RCC 7860 (cell line): ENCODE measurements around the gene NAA15.
"Not testable (repeated sequence)": the region's sequence is repeated elsewhere in the genome, so short reads cannot be mapped to it uniquely, and the experiment has no call there.

ENCODE experiments used
- DNase-seq: peaks from one replicate; pipeline ENCODE4 v3.0.0-alpha.2; 2015; ENCODE audit warnings: low spot score
- FAIRE-seq: peaks from 2 replicates; lab custom pipeline; 2012; peaks lifted over from hg19 to GRCh38; lab: Jason Lieb, UNC

NAA15 gene

GRCh38 chr4:139443661-139444060 is 142.4 kb downstream of the NAA15 start:
- FAIRE-seq (no peak), DNase-seq (no peak)

- not testable (repeated sequence) for FAIRE-seq, DNase-seq
Measured at GRCh38 chr4:139444881-139445280, 143.6 kb downstream of the NAA15 start.

- DNase-seq, FAIRE-seq: not testable (repeated sequence)
Measured at GRCh38 chr4:139447078-139447477, 145.8 kb downstream of the NAA15 start.

GRCh38 chr4:139450586-139450985 is 149.3 kb downstream of the NAA15 start:
- DNase-seq (no peak), FAIRE-seq (no peak)

DNA sequence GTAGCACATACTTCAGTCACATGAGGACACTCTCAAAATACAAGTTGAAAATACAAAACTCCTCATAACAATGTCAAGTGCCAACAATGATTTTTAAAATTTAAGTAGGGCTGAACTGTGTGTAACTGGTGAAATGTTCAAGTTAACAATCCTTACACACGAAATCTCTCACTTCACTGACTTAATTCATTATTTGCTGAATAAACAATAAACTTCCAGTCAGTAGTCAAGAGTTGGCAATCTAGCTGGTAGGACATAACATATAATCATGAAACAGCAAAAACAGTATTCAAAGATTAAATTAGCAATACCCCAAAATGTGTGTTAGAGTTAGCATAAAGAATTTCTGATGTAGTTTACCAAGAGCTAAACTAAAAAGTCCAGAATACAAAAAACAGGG is 150.7 kb downstream of the NAA15 start:
- FAIRE-seq (no peak), DNase-seq (no peak)

DNA sequence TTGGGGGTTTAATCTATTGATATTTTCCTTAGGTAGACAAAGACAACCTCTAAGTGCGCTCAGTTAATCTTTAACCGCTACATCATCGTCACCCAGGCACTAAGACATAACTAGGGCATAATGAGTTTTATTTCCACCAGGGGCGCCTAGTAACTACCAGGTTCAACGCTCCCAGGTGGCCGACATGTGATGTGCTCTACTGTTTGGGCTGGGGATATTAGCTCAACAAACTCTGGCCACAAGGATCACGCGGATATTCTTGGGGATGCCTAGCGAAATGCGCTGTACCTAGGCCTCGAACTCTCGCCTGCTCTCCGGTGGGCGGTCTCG is 151.7 kb downstream of the NAA15 start:
- peak; percentile 80 for DNase-seq
- FAIRE-seq = peak; percentile 34

- FAIRE-seq (peak; percentile 28), DNase-seq (peak; percentile 90)
Measured at GRCh38 chr4:139453371-139454110, 152.2 kb downstream of the NAA15 start.

DNA sequence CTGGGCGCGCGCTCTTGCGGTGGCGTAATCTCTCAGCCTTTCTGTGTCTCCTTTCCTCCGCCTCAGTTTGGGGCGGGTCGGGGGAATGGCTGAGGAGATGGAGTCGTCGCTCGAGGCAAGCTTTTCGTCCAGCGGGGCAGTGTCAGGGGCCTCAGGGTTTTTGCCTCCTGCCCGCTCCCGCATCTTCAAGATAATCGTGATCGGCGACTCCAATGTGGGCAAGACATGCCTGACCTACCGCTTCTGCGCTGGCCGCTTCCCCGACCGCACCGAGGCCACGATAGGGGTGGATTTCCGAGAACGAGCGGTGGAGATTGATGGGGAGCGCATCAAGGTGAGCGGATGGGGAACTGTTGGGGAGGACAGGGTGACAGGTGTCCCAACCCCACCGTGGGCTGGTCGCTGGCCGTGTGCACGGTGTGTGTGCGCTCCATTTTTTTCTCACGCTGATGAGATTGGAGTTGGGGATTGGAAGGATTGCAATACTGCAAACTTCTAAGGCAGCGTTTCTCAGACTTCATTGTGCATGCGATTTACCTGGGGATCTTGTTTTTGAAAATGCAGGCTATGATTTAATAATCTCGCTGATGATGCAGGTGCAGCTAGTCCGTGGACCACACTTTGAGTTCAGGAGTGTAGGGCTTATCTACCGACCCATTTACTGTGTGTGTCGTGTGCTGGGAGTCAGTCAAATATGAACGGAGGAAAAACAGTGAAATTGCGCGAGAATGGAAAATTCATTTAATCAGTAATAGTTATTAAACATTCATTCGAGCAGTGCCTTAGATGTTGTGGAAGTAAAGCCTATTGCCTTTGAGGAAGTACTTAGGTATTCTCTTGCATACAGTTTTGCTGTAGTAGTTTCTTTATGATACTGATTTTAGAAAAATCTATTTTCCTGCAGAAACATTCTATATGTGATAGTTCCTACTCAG is 153.1 kb downstream of the NAA15 start, which contains the start of gene RAB33B:
TSS of gene RAB33B (plus strand) at position 11 of the 935 bp plus-strand sequence. CDS start at position 86, 75 bp downstream.
- DNase-seq (no peak), FAIRE-seq (no peak)

DNA sequence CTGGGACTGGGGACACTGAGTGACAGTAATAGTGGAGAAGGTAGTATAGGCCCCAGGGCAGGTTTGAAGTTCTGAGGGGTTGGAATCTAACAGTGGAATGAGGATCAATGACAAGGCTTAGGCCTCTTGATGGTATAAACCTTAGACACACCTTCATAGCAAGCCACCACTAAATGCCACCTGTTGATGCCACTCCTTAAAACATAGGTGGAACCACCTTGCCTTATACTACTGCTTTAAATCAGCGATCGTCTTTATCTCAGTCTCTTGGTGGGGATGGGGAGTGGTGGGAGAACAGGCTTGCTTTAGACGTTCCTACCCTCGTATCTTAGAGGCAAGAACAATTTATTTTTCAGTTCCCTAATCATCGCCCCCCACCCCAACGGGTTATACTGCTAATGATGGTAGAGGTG is 153.8 kb downstream of the NAA15 start:
- no peak for DNase-seq

GRCh38 chr4:139457318-139457717 is 156.0 kb downstream of the NAA15 start:
- FAIRE-seq (peak; percentile 37), DNase-seq (no peak)

More for the DNA sequence above, 153.8 kb downstream of the NAA15 start:
- no peak for FAIRE-seq

- FAIRE-seq = no peak
- no peak for DNase-seq
Measured at GRCh38 chr4:139458543-139458942, 157.2 kb downstream of the NAA15 start.

DNA sequence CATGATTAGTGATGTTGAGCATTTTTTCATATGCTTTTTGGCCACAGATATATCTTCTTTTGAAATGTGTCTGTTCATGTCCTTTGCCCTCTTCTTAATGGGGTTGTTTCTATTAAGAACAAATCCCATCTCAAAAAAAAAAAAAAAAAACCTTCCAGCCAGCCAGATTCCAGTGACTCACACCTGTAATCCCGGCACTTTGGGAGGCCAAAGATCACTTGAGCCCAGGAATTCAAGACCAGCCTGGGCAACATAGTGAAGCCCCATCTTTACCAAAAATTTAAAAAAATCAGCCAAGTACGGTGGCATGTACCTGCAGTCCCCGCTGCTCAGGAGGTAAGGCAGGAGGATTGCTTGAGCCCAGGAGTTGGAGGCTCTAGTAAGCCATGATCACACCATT is 157.7 kb downstream of the NAA15 start:
- no peak for FAIRE-seq
- no peak for DNase-seq

DNA sequence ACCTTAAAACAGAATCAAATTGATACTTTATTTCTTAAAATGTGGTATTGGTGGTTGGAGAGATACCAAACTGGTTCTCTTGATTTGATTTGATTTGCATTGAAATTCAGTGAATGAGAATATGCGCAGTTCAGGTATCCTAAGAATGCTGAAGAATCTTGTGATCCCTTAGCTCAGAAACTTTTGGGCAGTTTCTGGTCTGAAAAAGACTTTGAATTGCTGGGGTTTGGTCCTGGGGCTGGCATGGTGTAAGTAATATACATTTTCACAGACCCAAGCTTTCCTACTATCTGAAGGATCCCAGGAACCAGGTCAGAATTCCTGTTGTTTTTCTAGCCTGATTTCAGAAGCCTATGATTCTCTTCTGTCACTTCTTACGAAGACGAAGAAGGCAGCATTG is 159.3 kb downstream of the NAA15 start:
- DNase-seq = no peak

DNA sequence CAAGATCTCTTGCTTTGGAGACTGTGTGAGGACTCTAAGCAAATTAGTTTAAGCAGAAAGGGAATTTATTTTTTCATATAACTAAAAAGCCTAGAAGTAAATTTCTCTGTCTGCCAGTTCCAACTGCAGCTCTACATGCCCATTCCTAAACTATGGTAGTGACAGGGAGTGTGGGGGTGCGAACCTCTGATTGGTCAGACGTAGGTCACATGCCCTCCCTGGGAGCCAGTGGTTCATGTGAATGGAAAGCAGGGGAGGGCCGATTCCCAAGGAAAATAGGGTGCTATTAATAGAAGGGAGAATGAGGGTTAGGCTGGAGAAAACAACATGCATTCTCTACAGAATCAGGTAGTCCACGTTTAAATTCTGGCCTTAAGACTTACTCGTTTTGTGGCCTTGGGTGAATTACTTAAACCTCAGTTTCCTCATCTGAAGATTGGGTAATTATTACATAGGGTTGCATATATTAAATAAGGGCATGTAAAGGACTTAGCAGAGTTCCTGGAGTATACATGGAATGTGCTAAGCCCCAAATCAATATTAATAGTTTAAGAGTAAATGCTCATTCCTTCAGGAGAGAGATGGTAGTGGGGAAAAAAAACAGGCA is 159.8 kb downstream of the NAA15 start:
- no peak for DNase-seq
- FAIRE-seq = no peak

More for the DNA sequence above, 159.3 kb downstream of the NAA15 start:
- FAIRE-seq = no peak

- not testable (repeated sequence) for FAIRE-seq, DNase-seq
Measured at GRCh38 chr4:139464512-139464911, 163.2 kb downstream of the NAA15 start.

DNA sequence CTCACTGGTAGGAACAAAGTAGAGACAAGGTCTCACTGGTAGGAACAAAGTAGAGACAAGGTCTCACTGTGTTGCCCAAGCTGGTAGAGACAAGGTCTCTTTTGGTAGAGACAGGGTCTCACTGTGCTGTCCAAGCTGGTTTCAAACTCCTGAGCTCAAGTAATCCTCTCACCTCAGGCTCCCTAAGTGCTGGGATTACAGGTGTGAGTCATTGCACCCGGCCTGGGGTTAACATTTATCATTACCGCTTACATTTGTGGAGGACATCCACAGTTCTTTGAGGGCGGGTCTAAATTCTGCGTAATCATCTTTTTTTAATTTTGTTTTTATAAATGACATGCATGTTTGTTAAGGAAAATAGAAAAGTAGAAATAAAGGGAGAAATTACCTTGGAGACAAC is 164.6 kb downstream of the NAA15 start:
- FAIRE-seq = no peak
- DNase-seq = no peak

GRCh38 chr4:139468756-139469155 is 167.5 kb downstream of the NAA15 start:
- FAIRE-seq, DNase-seq: not testable (repeated sequence)

GRCh38 chr4:139469216-139469615 is 167.9 kb downstream of the NAA15 start:
- FAIRE-seq (no peak), DNase-seq (no peak)
